Adrenal gland (tissue), 12 donors: Measurements from ENCODE around the gene CPNE4. TPM values are rescaled to one million over a fixed set of nuclear protein-coding genes. Genes with fewer than 3 reads are reported as not detected.

Experiments
- DNase-seq, 7 donors: peaks; one replicate each; pipeline ENCODE4 v3.0.0-alpha.2; 2019 to 2020
- H3K27ac ChIP-seq, 5 donors: fragments of 200-600 bp; sonication (generic) in 4 of 5; 1 replicate in 3 of 5; 2 replicates in 2 of 5; pipeline versions ENCODE4 v1.5.1 to v1.8.0; 2016 to 2020; ENCODE audit warnings: mild to moderate bottlenecking in 1 of 5
- H3K27me3 ChIP-seq: fragments of 200-600 bp; 2 replicates; pipeline ENCODE4 v1.8.0; 2021
- H3K36me3 ChIP-seq, 2 donors: fragments of 200-600 bp; replicated peaks in 1 of 2; 1 replicate in 1 of 2; 2 replicates in 1 of 2; pipeline versions ENCODE4 v1.5.1 to v1.8.0; 2018 to 2022
- H3K4me1 ChIP-seq, 2 donors: fragments of 200-600 bp; replicated peaks in 1 of 2; 1 replicate in 1 of 2; 2 replicates in 1 of 2; pipeline versions ENCODE4 v1.5.1 to v1.8.0; 2018 to 2021
- H3K4me3 ChIP-seq, 4 donors: fragments of 200-600 bp; sonication (generic) in 3 of 4; one replicate each; pipeline ENCODE4 v1.5.1; 2016 to 2018
- H3K9me3 ChIP-seq, 3 donors: fragments of 200-600 bp; sonication (generic) in 1 of 3; replicated peaks in 1 of 3; 1 replicate in 2 of 3; 2 replicates in 1 of 3; pipeline versions ENCODE4 v1.5.1 to v1.8.0; 2016 to 2021
- CTCF ChIP-seq, 6 experiments: fragments of 450-650 bp in 4 of 6; fragments of 200-600 bp in 2 of 6; sonication (generic) in 1 of 6; IDR thresholded peaks; 1 replicate in 5 of 6; 2 replicates in 1 of 6; pipeline versions ENCODE4 v1.5.1 to v1.8.0; 2016 to 2021; ENCODE audit warnings: antibody characterized with exemption in 6 of 6, mild to moderate bottlenecking in 2 of 6, moderate library complexity in 1 of 6
- POLR2A ChIP-seq, 2 donors: fragments of 450-650 bp; IDR thresholded peaks; one replicate each; pipeline ENCODE4 v1.6.1; 2017; ENCODE audit warnings: antibody characterized with exemption in 2 of 2, mild to moderate bottlenecking in 2 of 2, moderate library complexity in 1 of 2
- WGBS, 4 donors: extraction: QIAGEN DNeasy Blood & Tissue Kit in 2 of 4; methylation state at CpG; one replicate each; pipeline versions ENCODE4 v1.1.5 to v1.1.7; 2013 to 2017; 5-methylcytosine and 5-hydroxymethylcytosine counted together
- intact Hi-C, 2 donors: fragments of 100-400 bp; cut with DNase I; formaldehyde crosslinking; loops; one replicate each; pipeline versions ENCODE4 v1.14.1 to v1.15.0; 2022 to 2023
- polyA plus RNA-seq, 3 donors: library from polyadenylated mRNA; stranded (reverse); fragments of 200-250 nt in 2 of 3; fragments of 350-450 nt in 1 of 3; fragmentation: Illumina TruSeq in 1 of 3; extraction: RNeasy Lipid Tissue Mini Kit (QIAGEN cat#74804) in 1 of 3; gene quantifications; one replicate each; pipeline ENCODE4 v1.2.3, GENCODE V29; 2013 to 2014
- total RNA-seq, 9 donors: library from RNA; depleted of rRNA in 4 of 9; stranded (reverse); fragments of >200 nt in 4 of 9; fragments of 120-200 nt in 1 of 9; fragmentation: NEBNext Ultra II Directional in 1 of 9; extraction: Animal tissue kit (Norgen Biotek cat#: 25700) in 1 of 9; gene quantifications; one replicate each; pipeline versions ENCODE4 v1.1.0 to v1.2.4, GENCODE V29; 2013 to 2023
- donor health status: healthy with polysubstance abuse.
- donor health status: Bipolar disorder and iron deficiency.
- donor health status: DM: yes; HTN: yes; CAD: no.
- donor health status: DM: no; HTN: no; CAD: no.
- donor health status: DM: no; HTN: no; CAD: no.
- donor health status: DM: yes; HTN: yes; CAD: no.

Gene CPNE4
- total and polyA plus RNA-seq, 12 donors = 0.11 to 7.5 (median 0.59) TPM

GRCh38 chr3:131723343-131723742, 311.5 kb downstream of the CPNE4 start:
- Histone ChIP-seq H3K9me3 (no peaks in the 10 kb centered on the region), H3K27me3 (no peaks in the 10 kb centered on the region), H3K4me1 (no peaks in the 10 kb centered on the region), H3K4me3 (no peak overlapping the region), H3K36me3 (no peaks in the 10 kb centered on the region), H3K27ac (no peak overlapping the region)
- 80 to 87% (median 84%) methylated on average over 5 of the region's 5 CpGs for WGBS, 4 donors
- TF ChIP-seq CTCF (IDR thresholded peaks at IDR 0.05) (no peak), POLR2A (IDR thresholded peaks at IDR 0.05) (no peak)
- intact Hi-C loops = no loop called here
- no peak for DNase-seq

GRCh38 chr3:131717493-131717892, 317.3 kb downstream of the CPNE4 start:
- TF ChIP-seq POLR2A (IDR thresholded peaks at IDR 0.05) = no peak
- TF ChIP-seq CTCF (IDR thresholded peaks at IDR 0.05) = no peak
- intact Hi-C loops = no loop called here
- WGBS, 4 donors = 59 to 69% (median 60%) methylated on average over 7 of the region's 7 CpGs

GRCh38 chr3:131716943-131717342, 317.9 kb downstream of the CPNE4 start:
- no peaks in the 10 kb centered on the region for H3K4me1 ChIP-seq
- TF ChIP-seq POLR2A (IDR thresholded peaks at IDR 0.05) (no peak), CTCF (IDR thresholded peaks at IDR 0.05) (no peak)
- no peak overlapping the region for H3K27ac ChIP-seq
- no peaks in the 10 kb centered on the region for H3K27me3 ChIP-seq
- H3K4me3 ChIP-seq = no peak overlapping the region
- WGBS, 4 donors = 71 to 79% (median 75%) methylated on average over 4 of the region's 4 CpGs
- H3K36me3 ChIP-seq = no peaks in the 10 kb centered on the region
- no peaks in the 10 kb centered on the region for H3K9me3 ChIP-seq
- intact Hi-C loops = no loop called here
- DNase-seq = no peak

More at GRCh38 chr3:131717493-131717892, 317.3 kb downstream of the CPNE4 start:
- Histone ChIP-seq H3K27ac (no peak overlapping the region), H3K36me3 (no peaks in the 10 kb centered on the region), H3K9me3 (no peaks in the 10 kb centered on the region), H3K4me3 (no peak overlapping the region), H3K27me3 (no peaks in the 10 kb centered on the region), H3K4me1 (no peaks in the 10 kb centered on the region)
- DNase-seq = no peak

- intact Hi-C loops = no loop called here
- WGBS, 4 donors = 61 to 91% (median 74%) methylated on average over 1 of the region's 1 CpG
These were observed 318.8 kb downstream of the CPNE4 start for GRCh38 chr3:131716007-131716406.

More at GRCh38 chr3:131716007-131716406, 318.8 kb downstream of the CPNE4 start:
- TF ChIP-seq CTCF (IDR thresholded peaks at IDR 0.05) = no peak
- no peak for TF ChIP-seq POLR2A (IDR thresholded peaks at IDR 0.05)
- DNase-seq = no peak
- Histone ChIP-seq H3K27ac (no peak overlapping the region), H3K4me1 (no peaks in the 10 kb centered on the region), H3K36me3 (no peaks in the 10 kb centered on the region), H3K27me3 (no peaks in the 10 kb centered on the region), H3K4me3 (no peak overlapping the region), H3K9me3 (no peaks in the 10 kb centered on the region)
